ENCODE measurements around the gene PPP1R9A. TPM values are rescaled to one million over a fixed set of nuclear protein-coding genes. Genes with fewer than 3 reads are reported as not detected.

The PPP1R9A gene
- total and polyA plus RNA-seq, 12 donors: 1.4 to 41.9 (median 29.1) TPM

DNA sequence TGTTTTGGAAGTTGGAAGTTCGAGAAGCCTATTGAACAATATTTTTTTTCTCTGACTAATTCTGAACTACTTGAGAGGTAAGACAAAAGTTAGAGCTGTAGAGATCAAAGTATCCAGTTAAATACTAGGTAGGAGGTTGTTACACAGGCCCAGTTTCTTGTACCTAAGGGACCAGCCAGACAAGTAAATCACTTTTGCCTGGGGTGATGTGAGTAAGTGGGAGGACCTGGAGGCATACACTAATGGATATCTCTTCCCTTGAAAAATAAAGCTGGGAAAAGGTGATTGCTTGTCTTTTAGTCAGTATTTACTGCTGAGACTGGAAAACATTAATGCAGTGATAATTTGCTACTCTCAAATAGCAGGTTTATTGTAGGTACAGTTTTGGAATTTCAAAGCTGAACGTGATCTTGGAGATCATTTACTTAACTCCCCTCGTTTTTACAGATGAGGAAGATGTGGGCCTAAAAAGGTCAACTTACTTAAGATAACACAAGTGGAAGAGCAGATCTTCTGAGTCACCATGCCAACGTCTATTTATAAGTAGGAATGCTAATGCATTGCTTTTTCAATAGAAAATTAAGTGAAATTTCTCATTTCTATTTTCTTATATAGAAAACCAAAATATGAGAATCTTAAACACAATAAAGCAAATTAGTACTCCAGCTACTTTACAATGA lies 181.3 kb downstream of the PPP1R9A start:
- no peak for DNase-seq
- H3K4me3 ChIP-seq: no peak overlapping the region
- no peak for TF ChIP-seq CTCF (IDR thresholded peaks at IDR 0.05)
- no peaks in the 10 kb centered on the region for H3K36me3 ChIP-seq
- H3K27me3 ChIP-seq: no peaks in the 10 kb centered on the region
- WGBS, 2 donors: 38 to 46% methylated on average over 4 of the region's 4 CpGs
- intact Hi-C loops (cut with DNase I): no loop called here
- H3K4me1 ChIP-seq: peaks cover 0 to 24% (median 8%) of the 10 kb centered on the region in 9 donors
- peaks cover 0 to 5% (median 0%) of the 10 kb centered on the region in 11 donors for H3K9me3 ChIP-seq
- H3K27ac ChIP-seq: no peak overlapping the region
- ATAC-seq: no peak

DNA sequence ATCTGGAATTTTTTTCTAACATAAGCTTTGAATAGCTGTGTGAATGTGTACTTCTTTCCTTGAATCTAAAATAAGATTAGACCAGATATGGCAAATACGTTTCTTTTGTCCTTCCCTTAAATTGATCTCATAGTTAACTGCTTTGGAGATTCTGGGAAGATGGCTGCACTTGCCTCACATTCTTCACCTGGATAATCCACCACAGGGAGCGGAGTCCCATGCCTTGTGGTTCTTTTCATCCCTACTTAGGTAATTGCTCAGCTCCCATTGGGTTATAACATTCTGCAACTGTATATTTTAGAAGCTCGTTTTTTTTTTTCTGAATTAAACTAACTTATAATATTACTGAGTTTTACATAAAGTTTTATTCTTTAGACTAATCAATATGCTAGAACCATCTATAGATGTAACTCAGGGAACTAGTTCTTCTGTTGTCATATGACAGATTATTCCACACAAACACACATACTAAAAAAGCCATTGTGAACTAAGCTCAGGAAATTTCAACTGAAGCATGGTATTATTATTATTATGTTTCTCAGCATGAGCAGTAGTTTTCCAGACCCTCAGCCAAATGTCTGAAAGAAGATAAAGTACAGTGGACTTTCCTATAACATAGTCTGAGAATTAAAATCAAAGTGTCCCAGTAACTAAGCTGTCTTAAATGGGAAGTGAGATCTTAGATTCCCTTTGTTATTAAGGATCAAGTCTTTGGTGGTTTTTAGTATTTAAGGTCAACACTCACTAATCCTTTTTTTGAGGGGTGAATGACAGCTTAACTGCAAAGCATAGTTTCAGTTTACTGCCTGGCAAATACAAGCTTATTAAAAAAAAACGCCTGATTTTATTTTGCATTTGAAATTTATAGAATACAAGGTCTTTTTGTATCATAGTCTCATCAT lies 182.3 kb downstream of the PPP1R9A start:
- Histone ChIP-seq H3K36me3 (no peaks in the 10 kb centered on the region), H3K4me3 (no peak overlapping the region), H3K27ac (no peak overlapping the region), H3K4me1 (peaks cover 0 to 24% (median 8%) of the 10 kb centered on the region in 9 donors), H3K27me3 (no peaks in the 10 kb centered on the region), H3K9me3 (peaks cover 0 to 5% (median 0%) of the 10 kb centered on the region in 11 donors)
- no peak for ATAC-seq
- no peak for TF ChIP-seq CTCF (IDR thresholded peaks at IDR 0.05)
- 78 to 84% methylated on average over 4 of the region's 4 CpGs for WGBS, 2 donors
- DNase-seq: no peak
- intact Hi-C loops (cut with DNase I): no loop called here

DNA sequence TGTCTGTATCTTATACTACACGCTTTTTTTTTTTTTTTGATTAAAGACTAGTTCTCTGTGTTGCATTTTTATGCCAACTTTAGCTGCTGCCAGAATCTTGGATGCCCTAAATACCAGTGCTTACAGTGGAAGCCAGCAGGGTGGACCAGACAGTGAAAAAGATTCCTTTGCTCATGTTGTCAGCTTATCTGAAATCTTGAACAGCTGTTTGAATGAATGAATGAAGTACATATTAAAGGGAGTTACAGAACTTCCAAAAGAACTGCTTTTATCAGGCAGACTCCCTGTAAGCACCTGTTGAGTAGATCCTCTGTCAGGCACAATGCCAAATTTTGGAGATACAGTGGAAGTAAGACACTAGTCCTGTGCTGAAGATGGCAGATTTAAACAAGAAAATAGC lies 184.9 kb downstream of the PPP1R9A start:
- H3K27me3 ChIP-seq: no peaks in the 10 kb centered on the region
- no peaks in the 10 kb centered on the region for H3K9me3 ChIP-seq
- DNase-seq (no peak), ATAC-seq (no peak)
- H3K4me3 ChIP-seq: no peak overlapping the region
- intact Hi-C loops (cut with DNase I): no loop called here
- H3K36me3 ChIP-seq: no peaks in the 10 kb centered on the region
- 23 to 36% methylated on average over 1 of the region's 1 CpG for WGBS, 2 donors
- H3K4me1 ChIP-seq: peaks cover 0 to 34% (median 8%) of the 10 kb centered on the region in 9 donors
- TF ChIP-seq CTCF (IDR thresholded peaks at IDR 0.05): no peak
- H3K27ac ChIP-seq: no peak overlapping the region

GRCh38 chr7:95095259-95095965 lies 188.0 kb downstream of the PPP1R9A start:
- intact Hi-C loops (cut with DNase I): no loop called here
- Histone ChIP-seq H3K36me3 (no peaks in the 10 kb centered on the region), H3K4me3 (no peak overlapping the region), H3K27ac (no peak overlapping the region), H3K9me3 (no peaks in the 10 kb centered on the region), H3K4me1 (peaks cover 0 to 23% (median 8%) of the 10 kb centered on the region in 9 donors), H3K27me3 (no peaks in the 10 kb centered on the region)
- TF ChIP-seq CTCF (IDR thresholded peaks at IDR 0.05): no peak
- 22 to 29% methylated on average over 2 of the region's 2 CpGs for WGBS, 2 donors
- no peak for ATAC-seq
- DNase-seq: no peak

Data from heart right ventricle (tissue), 16 donors.